ENCODE data around the gene WDR5. TPM values are rescaled to one million over a fixed set of nuclear protein-coding genes. Genes with fewer than 3 reads are reported as not detected.

The WDR5 gene
- total and polyA plus RNA-seq, 9 of the 15 experiments (the other 6 are each of a cell fraction or from before 2014, with no cell fraction given): 3.0 to 56.8 (median 38.6) TPM

GRCh38 chr9:134135343-134136117 lies at the start of gene WDR5 (continued):
- no peak for TF ChIP-seq ZNF253 (CRISPR knock-in tag; conservative IDR thresholded peaks at IDR 0.05)
- no peak for TF ChIP-seq SMARCE1 (IDR thresholded peaks at IDR 0.05)
- TF ChIP-seq YBX1 (IDR thresholded peaks at IDR 0.05): no peak
- TF ChIP-seq NCOR1 (IDR thresholded peaks at IDR 0.05): no peak
- TF ChIP-seq MECOM (CRISPR knock-in tag; IDR thresholded peaks at IDR 0.05): no peak
- peak; percentile 60; the same call in 1 of the 2 replicates for TF ChIP-seq ZNF232 (CRISPR knock-in tag; IDR thresholded peaks at IDR 0.05)
- TF ChIP-seq KLF1 (tag; IDR thresholded peaks at IDR 0.05): 0 out of 2 replicates have a peak, but pooled peaks have one; percentile 33
- TF ChIP-seq HLTF (IDR thresholded peaks at IDR 0.05): no peak
- no peak for TF ChIP-seq MAFF (IDR thresholded peaks at IDR 0.05; ENCODE audit: low read length)
- no peak for TF ChIP-seq U2AF1 (optimal IDR thresholded peaks at IDR 0.05; ENCODE audit: low read depth, low read length)
- no peak; the same call in none of the 2 replicates for TF ChIP-seq MYC (IDR thresholded peaks at IDR 0.05; ENCODE audit: low read depth, low read length)
- peak; percentile 66; the same call in 1 of the 2 replicates for TF ChIP-seq MYC (CRISPR knock-in tag; IDR thresholded peaks at IDR 0.05; ENCODE audit: borderline replicate concordance, low read depth)
- TF ChIP-seq BRF1 (IDR thresholded peaks at IDR 0.05; ENCODE audit: borderline replicate concordance, extremely low read depth, insufficient read length): no peak
- no peak for TF ChIP-seq ZNF696 (CRISPR knock-in tag; conservative IDR thresholded peaks at IDR 0.05)
- TF ChIP-seq ZNF76 (CRISPR knock-in tag; IDR thresholded peaks at IDR 0.05; ENCODE audit: borderline replicate concordance): no peak
- 0 out of 4 replicates have a peak, but pooled peaks of 1 of the 2 experiments have one; percentile 10 for TF ChIP-seq HDAC1 (IDR thresholded peaks at IDR 0.05)
- TF ChIP-seq ZNF780A (CRISPR knock-in tag; IDR thresholded peaks at IDR 0.05): no peak
- TF ChIP-seq DACH1 (IDR thresholded peaks at IDR 0.05; ENCODE audit: partially characterized antibody): no peak
- TF ChIP-seq RBFOX2 (IDR thresholded peaks at IDR 0.05; ENCODE audit: low read depth, low read length): peak; percentile 78
- TF ChIP-seq ZFP91 (CRISPR knock-in tag; IDR thresholded peaks at IDR 0.05): peak; percentile 97
- TF ChIP-seq BMI1 (IDR thresholded peaks at IDR 0.05; ENCODE audit: low read length): no peak
- TF ChIP-seq E2F5 (CRISPR knock-in tag; IDR thresholded peaks at IDR 0.05): no peak
- no peak for TF ChIP-seq MTA2 (IDR thresholded peaks at IDR 0.05; ENCODE audit: low read depth)
- TF ChIP-seq ZNF263 (CRISPR knock-in tag; IDR thresholded peaks at IDR 0.05; ENCODE audit: borderline replicate concordance): peak; percentile 24; the same call in 1 of the 2 replicates
- TF ChIP-seq EP400 (IDR thresholded peaks at IDR 0.05): peak; percentile 78
- peak; percentile 20; the same call in 1 of the 2 replicates for TF ChIP-seq CREB3L1 (IDR thresholded peaks at IDR 0.05; ENCODE audit: borderline replicate concordance, low read depth)
- TF ChIP-seq MCM5 (IDR thresholded peaks at IDR 0.05; ENCODE audit: low read depth): no peak
- no peak for TF ChIP-seq RBM25 (IDR thresholded peaks at IDR 0.05; ENCODE audit: low read depth, low read length, severe bottlenecking)

Measured in K562 (cell line).